HFF-Myc (cell line): Measurements from ENCODE around the gene CACNA1C.
"Not testable (repeated sequence)": the region's sequence is repeated elsewhere in the genome, so short reads cannot be mapped to it uniquely, and the experiment has no call there.

Experiments
- DNase-seq: peaks from one replicate; pipeline ENCODE4 v3.0.0-alpha.2; 2011; ENCODE audit warnings: low read depth; ENCODE audit errors: extremely low read depth
- H3K4me3 ChIP-seq: replicated peaks from 2 replicates; pipeline ENCODE4 v1.5.1; 2011; ENCODE audit warnings: low read depth, mild to moderate bottlenecking, control low read depth, low read length
- CTCF ChIP-seq: IDR thresholded peaks from 2 replicates; pipeline ENCODE4 v1.5.1; 2012; ENCODE audit warnings: mild to moderate bottlenecking, low read depth, low read length, control low read depth; ENCODE audit errors: missing control alignments

The CACNA1C gene

GRCh38 chr12:2098852-2099251 lies 46.1 kb downstream of the CACNA1C start:
- no peak for DNase-seq
- TF ChIP-seq CTCF, result no peak

GRCh38 chr12:2099595-2099994 lies 46.8 kb downstream of the CACNA1C start:
- no peak for DNase-seq
- H3K4me3 ChIP-seq, result no peak overlapping the region
- no peak for TF ChIP-seq CTCF

More at GRCh38 chr12:2098852-2099251, 46.1 kb downstream of the CACNA1C start:
- H3K4me3 ChIP-seq, result no peak overlapping the region

GRCh38 chr12:2101359-2101758 lies 48.6 kb downstream of the CACNA1C start:
- no peak overlapping the region for H3K4me3 ChIP-seq
- DNase-seq, result no peak
- TF ChIP-seq CTCF, result no peak

- no peak for DNase-seq
- no peak overlapping the region for H3K4me3 ChIP-seq
- TF ChIP-seq CTCF, result no peak
Measured at GRCh38 chr12:2101771-2102170, 49.0 kb downstream of the CACNA1C start.

GRCh38 chr12:2102736-2103135 lies 49.9 kb downstream of the CACNA1C start:
- DNase-seq, H3K4me3 ChIP-seq: not testable (repeated sequence)

GRCh38 chr12:2105387-2105786 lies 52.6 kb downstream of the CACNA1C start:
- not testable (repeated sequence) for H3K4me3 ChIP-seq, DNase-seq

- no peak for TF ChIP-seq CTCF
- H3K4me3 ChIP-seq, result no peak overlapping the region
- no peak for DNase-seq
Measured at GRCh38 chr12:2108166-2108565, 55.4 kb downstream of the CACNA1C start.

- no peak overlapping the region for H3K4me3 ChIP-seq
- no peak for DNase-seq
- no peak for TF ChIP-seq CTCF
Measured at GRCh38 chr12:2108975-2109671, 56.3 kb downstream of the CACNA1C start.
